IgD-negative memory B cell (primary cell): ENCODE results near the gene RBM41. TPM values are rescaled to one million over a fixed set of nuclear protein-coding genes. Genes with fewer than 3 reads are reported as not detected.
"Not testable (repeated sequence)": the region's sequence is repeated elsewhere in the genome, so short reads cannot be mapped to it uniquely, and the experiment has no call there.

Source experiments
- H3K27ac Mint-ChIP-seq, 3 donors: one replicate each; pipeline ENCODE4 v1.8.0; 2020 to 2022; ENCODE audit warnings: mild to moderate bottlenecking in 3 of 3, mixed read lengths in 3 of 3, moderate library complexity in 1 of 3
- H3K27me3 Mint-ChIP-seq: one replicate; pipeline ENCODE4 v1.8.0; 2021; ENCODE audit warnings: mixed read lengths
- H3K36me3 Mint-ChIP-seq: one replicate; pipeline ENCODE4 v1.8.0; 2020; ENCODE audit warnings: mild to moderate bottlenecking, mixed read lengths
- H3K4me1 Mint-ChIP-seq, 3 donors: one replicate each; pipeline ENCODE4 v1.8.0; 2020 to 2022; ENCODE audit warnings: mixed read lengths in 3 of 3, mild to moderate bottlenecking in 1 of 3
- H3K4me3 Mint-ChIP-seq, 4 donors: one replicate each; pipeline ENCODE4 v1.8.0; 2020 to 2022; ENCODE audit warnings: mild to moderate bottlenecking in 4 of 4, mixed read lengths in 4 of 4, moderate library complexity in 3 of 4
- H3K9me3 Mint-ChIP-seq, 3 donors: one replicate each; pipeline ENCODE4 v1.8.0; 2020 to 2021; ENCODE audit warnings: mixed read lengths in 3 of 3, mild to moderate bottlenecking in 1 of 3
- polyA plus RNA-seq: library from polyadenylated mRNA; unstranded; fragments of 300-500 nt; fragmentation: Illumina TruSeq; gene quantifications from one replicate; pipeline ENCODE4 v1.2.3, GENCODE V29; 2021

RBM41 gene
- polyA plus RNA-seq, 1 donor from 2014 or later = 22.6 TPM

DNA sequence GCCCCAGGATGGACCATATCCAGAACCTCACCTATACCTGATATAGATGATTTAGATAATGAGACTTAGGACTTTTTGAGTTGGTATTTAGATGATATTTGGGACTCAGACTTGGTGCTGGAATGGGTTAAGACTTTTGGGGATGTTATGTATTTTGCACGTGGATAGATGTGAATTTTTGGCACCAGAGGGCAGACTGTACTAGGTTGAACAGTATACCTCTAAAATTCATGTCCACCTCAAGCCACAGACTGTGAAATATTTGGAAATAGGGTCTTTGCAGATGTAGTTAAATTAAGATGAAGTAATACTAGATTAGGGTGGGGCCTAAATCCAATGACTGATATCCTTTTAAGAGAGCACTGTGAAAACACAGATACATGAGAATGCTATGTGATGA, 15.6 kb downstream of the RBM41 start:
- H3K27ac Mint-ChIP-seq = no peak overlapping the region
- H3K4me1 Mint-ChIP-seq = peaks cover 0 to 7% (median 0%) of the 10 kb centered on the region in 3 donors
- H3K36me3 Mint-ChIP-seq = peaks cover 8% of the 10 kb centered on the region
- no peaks in the 10 kb centered on the region for H3K9me3 Mint-ChIP-seq
- no peak overlapping the region for H3K4me3 Mint-ChIP-seq
- no peaks in the 10 kb centered on the region for H3K27me3 Mint-ChIP-seq

DNA sequence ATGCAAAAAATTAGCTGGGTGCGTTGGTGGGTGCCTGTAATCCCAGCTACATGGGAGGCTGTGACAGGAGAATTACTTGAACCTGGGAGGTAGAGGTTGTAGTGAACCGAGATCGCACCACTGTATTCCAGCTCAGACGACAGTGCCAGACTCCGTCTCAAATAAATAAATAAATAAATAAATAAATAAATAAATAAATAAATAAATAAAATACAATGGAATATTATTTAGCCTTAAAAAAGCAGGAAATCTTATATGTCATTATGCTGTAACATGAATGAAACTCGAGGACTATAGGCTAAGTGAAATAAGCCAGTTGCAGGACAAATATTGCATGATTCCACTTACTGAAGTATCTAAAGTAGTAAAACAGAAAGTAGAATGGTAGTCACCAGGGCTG, 42.5 kb downstream of the RBM41 start:
- Mint-ChIP-seq H3K27ac (no peak overlapping the region), H3K27me3 (no peaks in the 10 kb centered on the region), H3K9me3 (peaks cover 3 to 24% (median 9%) of the 10 kb centered on the region in 3 donors), H3K4me3 (no peak overlapping the region), H3K36me3 (peaks cover 9% of the 10 kb centered on the region), H3K4me1 (no peaks in the 10 kb centered on the region)

DNA sequence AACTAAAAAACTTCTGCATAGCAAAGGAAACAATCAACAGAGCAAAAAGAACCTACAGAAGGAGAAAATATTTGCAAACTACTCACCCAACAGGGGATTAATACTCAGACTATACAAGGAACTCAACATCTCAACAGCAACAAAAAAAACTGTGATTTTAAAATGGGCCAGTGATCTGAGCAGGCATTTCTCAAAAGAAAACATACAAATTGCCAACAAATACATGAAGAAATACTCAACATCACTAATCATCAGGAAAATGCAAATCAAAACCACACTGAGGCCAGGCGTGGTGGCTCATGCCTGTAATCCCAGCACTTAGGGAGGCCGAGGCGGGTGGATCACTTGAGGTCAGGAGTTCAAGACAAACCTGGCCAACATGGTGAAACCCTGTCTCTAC, 60.9 kb downstream of the RBM41 start:
- H3K4me3 Mint-ChIP-seq, H3K36me3 Mint-ChIP-seq, H3K27ac Mint-ChIP-seq, H3K27me3 Mint-ChIP-seq, H3K9me3 Mint-ChIP-seq, H3K4me1 Mint-ChIP-seq: not testable (repeated sequence)

DNA sequence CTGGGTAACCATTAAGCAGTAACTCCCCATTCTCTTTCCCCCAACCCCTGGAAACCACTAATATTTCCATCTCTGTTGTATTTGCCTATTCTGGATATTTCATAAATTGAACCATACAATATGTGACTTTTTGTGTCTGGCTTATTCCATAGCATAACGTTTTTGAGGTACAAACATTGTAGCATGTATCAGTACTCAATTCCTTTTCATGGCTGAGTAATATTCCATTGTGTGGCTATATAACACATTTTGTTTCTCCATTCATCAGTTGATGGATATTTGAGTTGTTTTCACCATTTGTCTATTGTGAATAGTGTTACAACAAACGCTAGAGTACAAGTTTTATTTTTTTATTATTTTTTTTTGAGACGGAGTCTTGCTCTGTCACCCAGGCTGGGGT, 63.6 kb downstream of the RBM41 start:
- H3K36me3 Mint-ChIP-seq = peaks cover 1% of the 10 kb centered on the region
- no peak overlapping the region for H3K4me3 Mint-ChIP-seq
- H3K27ac Mint-ChIP-seq = no peak overlapping the region
- H3K27me3 Mint-ChIP-seq = no peaks in the 10 kb centered on the region
- H3K4me1 Mint-ChIP-seq = no peaks in the 10 kb centered on the region
- H3K9me3 Mint-ChIP-seq = peaks cover 0 to 4% (median 0%) of the 10 kb centered on the region in 3 donors

DNA sequence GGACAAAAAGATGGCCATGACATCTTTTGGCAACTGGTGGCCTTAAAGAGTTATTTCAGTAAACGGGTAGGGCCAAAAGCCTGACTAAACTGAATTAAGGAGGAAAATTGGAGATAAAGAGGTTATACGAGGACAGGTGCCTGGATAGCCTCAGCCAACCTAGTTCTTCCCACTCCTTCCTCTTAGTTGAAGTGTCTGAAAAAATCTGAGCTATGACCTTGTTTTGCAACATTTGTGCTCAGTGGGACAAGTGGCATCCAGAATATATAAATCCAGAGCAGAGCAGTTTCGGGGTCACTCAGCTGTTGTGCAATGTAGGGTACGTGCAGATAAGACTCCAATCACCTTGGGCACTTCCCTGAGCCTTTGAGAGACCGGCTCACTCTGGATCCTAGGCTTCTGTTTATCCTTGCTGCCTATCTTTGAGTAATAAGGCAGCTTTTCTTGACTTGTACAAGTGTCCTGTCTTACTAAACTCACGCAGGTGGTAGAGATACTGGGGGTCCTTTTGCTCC, 68.4 kb downstream of the RBM41 start:
- peak overlapping the region in 1 of 3 donors; percentile 48 for H3K27ac Mint-ChIP-seq
- H3K4me3 Mint-ChIP-seq = no peak overlapping the region
- H3K9me3 Mint-ChIP-seq = peaks cover 0 to 6% (median 0%) of the 10 kb centered on the region in 3 donors
- peaks cover 1% of the 10 kb centered on the region for H3K27me3 Mint-ChIP-seq
- no peaks in the 10 kb centered on the region for H3K36me3 Mint-ChIP-seq
- H3K4me1 Mint-ChIP-seq = no peaks in the 10 kb centered on the region

GRCh38 chrX:107047622-107048021, 71.0 kb downstream of the RBM41 start:
- Mint-ChIP-seq H3K27me3 (peaks cover 3% of the 10 kb centered on the region), H3K9me3 (peaks cover 0 to 2% (median under 1%) of the 10 kb centered on the region in 3 donors), H3K36me3 (no peaks in the 10 kb centered on the region), H3K4me1 (no peaks in the 10 kb centered on the region), H3K27ac (no peak overlapping the region), H3K4me3 (no peak overlapping the region)

DNA sequence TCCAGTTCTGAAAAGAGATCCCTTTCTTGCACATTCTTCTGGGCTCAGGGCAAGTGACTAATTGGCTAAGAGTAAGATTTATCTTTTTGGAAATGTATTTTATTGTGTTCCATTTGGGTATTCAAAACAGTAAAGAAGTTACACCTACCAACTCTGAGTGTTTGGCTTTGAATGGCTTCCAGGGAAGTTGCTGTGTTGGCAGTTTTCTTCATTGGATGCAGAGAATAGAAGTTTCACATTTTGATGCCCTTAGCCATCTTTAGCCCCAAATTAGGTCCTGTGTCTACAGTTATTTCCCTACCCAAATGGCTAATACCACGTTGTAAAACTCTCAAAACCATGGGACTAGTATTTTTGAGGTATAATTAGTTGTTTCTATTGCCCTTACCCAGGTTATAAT, 88.9 kb downstream of the RBM41 start:
- Mint-ChIP-seq H3K4me3 (no peak overlapping the region), H3K27me3 (peaks cover 7% of the 10 kb centered on the region), H3K36me3 (peaks cover 2% of the 10 kb centered on the region), H3K4me1 (no peaks in the 10 kb centered on the region), H3K9me3 (no peaks in the 10 kb centered on the region), H3K27ac (no peak overlapping the region)

DNA sequence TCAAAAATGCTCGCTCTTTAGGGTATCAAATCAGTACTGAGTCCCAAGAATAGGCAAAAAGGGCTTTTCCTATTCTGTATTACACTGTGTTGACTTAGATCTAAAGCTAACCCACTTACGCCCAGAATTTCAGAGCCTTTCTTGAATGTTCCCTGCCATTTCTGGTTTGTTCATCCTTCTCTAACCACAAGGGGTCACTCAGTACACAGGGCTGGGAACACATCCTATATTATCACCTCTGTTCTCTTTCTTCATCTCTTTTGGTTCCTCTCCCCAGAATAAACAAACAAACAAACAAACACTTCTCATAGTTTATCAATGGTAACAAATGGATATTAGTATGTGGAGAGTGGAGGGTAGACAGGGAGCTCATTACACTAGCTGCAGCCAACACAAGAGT, 93.1 kb downstream of the RBM41 start:
- Mint-ChIP-seq H3K9me3 (no peaks in the 10 kb centered on the region), H3K27ac (no peak overlapping the region), H3K27me3 (peaks cover 4% of the 10 kb centered on the region), H3K4me3 (no peak overlapping the region), H3K36me3 (no peaks in the 10 kb centered on the region), H3K4me1 (no peaks in the 10 kb centered on the region)

DNA sequence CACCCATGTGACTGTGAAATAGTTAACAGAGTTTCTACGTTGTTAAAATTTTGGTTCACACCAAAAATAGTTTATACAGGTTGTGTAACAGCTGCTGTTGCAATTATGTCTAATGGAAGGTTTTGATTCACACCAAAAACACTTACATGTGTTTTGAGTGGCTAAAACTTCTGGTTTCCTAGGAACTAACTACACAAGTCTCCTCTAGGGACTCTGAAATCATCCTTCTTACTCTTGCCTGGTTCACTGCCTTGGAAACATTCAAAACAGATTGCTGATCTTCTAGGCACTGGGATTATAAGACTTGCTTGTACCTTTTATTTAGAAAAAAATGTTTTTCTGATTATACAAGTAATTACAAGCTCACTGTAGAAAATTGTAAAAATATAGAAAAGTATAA, 103.7 kb downstream of the RBM41 start:
- Mint-ChIP-seq H3K4me3 (no peak overlapping the region), H3K27me3 (peaks cover 1% of the 10 kb centered on the region), H3K36me3 (no peaks in the 10 kb centered on the region), H3K27ac (no peak overlapping the region), H3K9me3 (peaks cover 0 to 3% (median 0%) of the 10 kb centered on the region in 3 donors), H3K4me1 (no peaks in the 10 kb centered on the region)

Other genes starting within 250 kb of the RBM41 start
- gene RIPPLY1, start 215.5 kb downstream of the RBM41 start, polyA plus RNA-seq = not detected
- gene CLDN2, start 198.4 kb downstream of the RBM41 start, polyA plus RNA-seq = not detected
- 4.2 TPM for gene MORC4, start 118.6 kb downstream of the RBM41 start, polyA plus RNA-seq
- gene NUP62CL, start 87.6 kb upstream of the RBM41 start, polyA plus RNA-seq = 3.1 TPM
- gene DNAAF6, start 87.8 kb upstream of the RBM41 start, polyA plus RNA-seq = not detected